ENCODE data around the gene TMEM229B.
A peak's percentile ranks its signal among the peaks of the same experiment; 100 is the strongest.

Gene TMEM229B

DNA sequence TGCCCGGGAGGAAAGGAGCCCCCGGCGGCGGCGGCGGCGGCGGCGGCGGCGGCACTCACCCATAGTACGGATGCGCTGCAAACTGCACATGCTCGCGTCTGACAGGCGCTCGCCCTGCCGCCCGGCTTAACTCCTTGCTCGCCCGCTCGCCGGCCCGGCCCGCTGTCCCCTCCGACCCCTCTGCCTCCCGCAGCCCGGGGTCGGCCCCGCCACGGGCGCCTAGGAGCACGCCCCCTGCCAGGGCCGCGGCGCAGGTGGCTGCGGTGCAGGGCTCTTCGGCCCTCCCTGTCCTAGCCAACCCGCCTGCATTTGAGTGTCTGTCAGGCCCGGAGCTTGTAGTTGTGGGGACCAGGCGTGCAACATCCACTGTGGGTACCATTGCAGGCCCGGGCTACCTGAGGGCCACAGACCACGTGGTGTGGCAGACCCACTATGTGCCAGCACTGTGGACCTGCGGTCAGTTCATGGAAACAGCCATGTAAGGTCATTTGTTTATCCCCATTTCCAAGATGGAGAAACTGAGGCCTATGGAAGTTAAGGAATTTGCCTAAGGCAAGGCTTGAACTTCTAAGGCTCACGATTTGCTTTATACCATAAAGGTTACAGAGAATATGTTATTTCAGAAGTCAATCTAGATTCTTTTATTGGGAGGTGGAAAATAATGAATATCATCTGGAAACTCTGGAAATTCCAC, 27.0 kb upstream of the TMEM229B start:
- H3K4me1 ChIP-seq (ENCODE audit: control insufficient read depth in 1 of 2, insufficient read depth in 2 of 2, low read length in 2 of 2): peaks cover 14 to 24% of the 10 kb centered on the region in 2 donors
- H3K36me3 ChIP-seq (ENCODE audit: control insufficient read depth in 1 of 2, insufficient read depth in 2 of 2, low read length in 2 of 2): no peaks in the 10 kb centered on the region
- peaks cover 3 to 5% of the 10 kb centered on the region in 2 donors for H3K27me3 ChIP-seq (ENCODE audit: control insufficient read depth in 1 of 2, insufficient read depth in 2 of 2, low read length in 2 of 2)
- no peaks in the 10 kb centered on the region for H3K9me3 ChIP-seq (ENCODE audit: control insufficient read depth in 1 of 2, low read length in 2 of 2)
- H3K4me3 ChIP-seq (ENCODE audit: low read depth in 1 of 2, low read length in 2 of 2): peak overlapping the region; percentile 62 to 80
- H3K27ac ChIP-seq (ENCODE audit: low read depth, low read length): no peak overlapping the region
- H3K9ac ChIP-seq (ENCODE audit: low read depth in 1 of 2, low read length in 2 of 2): peak overlapping the region in 1 of 2 donors; percentile 38

DNA sequence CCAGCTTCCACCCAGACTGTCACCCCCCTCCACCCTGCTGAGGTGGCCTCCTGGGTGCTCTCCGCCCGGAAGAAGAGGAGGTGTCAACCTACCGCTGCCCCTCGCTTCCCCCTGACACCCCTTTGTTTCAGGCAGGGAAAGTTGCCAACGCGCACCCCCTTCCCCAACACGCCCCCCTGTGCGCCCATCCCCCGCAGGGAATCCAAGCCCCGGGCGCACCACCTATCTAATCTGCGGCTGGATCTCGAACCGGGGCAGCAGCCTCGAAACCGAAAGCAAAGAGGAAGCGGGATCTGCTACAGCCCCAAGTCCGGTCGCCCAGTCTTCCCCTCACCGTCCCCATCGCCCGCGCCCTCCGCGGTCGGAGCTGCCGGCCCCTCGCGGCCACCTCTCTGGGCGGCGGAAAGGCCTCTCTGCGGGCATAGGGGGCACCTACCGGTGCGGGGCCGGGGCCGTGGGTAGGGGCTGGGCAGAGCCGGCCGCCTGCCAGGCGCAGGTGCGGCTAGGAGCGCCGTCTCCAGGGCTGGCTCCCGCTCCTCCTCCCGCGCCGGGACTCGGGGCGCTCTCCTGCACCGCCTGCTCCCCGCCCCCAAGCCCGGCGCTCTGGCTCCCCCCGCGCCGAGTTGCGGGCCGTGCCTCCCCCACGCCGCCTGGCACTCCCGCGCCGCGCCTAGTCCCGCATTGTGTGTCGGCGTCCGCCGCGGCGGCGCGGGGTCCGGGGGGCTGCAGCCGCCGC, 26.3 kb upstream of the TMEM229B start:
- Histone ChIP-seq H3K27ac (ENCODE audit: low read depth, low read length) (no peak overlapping the region), H3K27me3 (ENCODE audit: control insufficient read depth in 1 of 2, insufficient read depth in 2 of 2, low read length in 2 of 2) (peaks cover 3 to 5% of the 10 kb centered on the region in 2 donors), H3K36me3 (ENCODE audit: control insufficient read depth in 1 of 2, insufficient read depth in 2 of 2, low read length in 2 of 2) (no peaks in the 10 kb centered on the region), H3K9me3 (ENCODE audit: control insufficient read depth in 1 of 2, low read length in 2 of 2) (no peaks in the 10 kb centered on the region), H3K9ac (ENCODE audit: low read depth in 1 of 2, low read length in 2 of 2) (peak overlapping the region; percentile 51 to 65), H3K4me1 (ENCODE audit: control insufficient read depth in 1 of 2, insufficient read depth in 2 of 2, low read length in 2 of 2) (peaks cover 14 to 24% of the 10 kb centered on the region in 2 donors), H3K4me3 (ENCODE audit: low read depth in 1 of 2, low read length in 2 of 2) (peak overlapping the region; percentile 79 to 80)

DNA sequence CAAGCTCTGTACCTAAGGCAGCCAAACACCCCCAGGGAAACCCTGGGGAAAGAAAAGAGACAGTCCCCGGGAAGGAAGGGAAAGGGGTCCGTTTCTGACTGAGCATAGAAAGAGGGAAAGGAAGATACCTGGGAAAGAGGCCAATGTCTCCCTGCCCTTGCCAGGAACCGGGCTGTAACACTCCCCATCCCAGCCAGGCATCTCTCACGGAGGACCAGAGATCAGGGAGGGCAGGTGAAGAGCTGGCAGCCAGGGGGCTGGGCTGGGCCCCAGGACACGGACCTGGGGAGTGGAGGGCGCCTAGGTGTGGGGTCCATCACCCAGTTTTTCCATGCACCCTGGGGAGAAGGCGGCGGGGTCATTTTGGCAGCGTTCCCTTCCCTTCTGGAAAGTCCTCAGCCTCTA, 25.7 kb upstream of the TMEM229B start:
- H3K27me3 ChIP-seq (ENCODE audit: control insufficient read depth in 1 of 2, insufficient read depth in 2 of 2, low read length in 2 of 2): peaks cover under 1% of the 10 kb centered on the region in 2 donors
- H3K27ac ChIP-seq (ENCODE audit: low read depth, low read length): no peak overlapping the region
- peaks cover 14 to 24% of the 10 kb centered on the region in 2 donors for H3K4me1 ChIP-seq (ENCODE audit: control insufficient read depth in 1 of 2, insufficient read depth in 2 of 2, low read length in 2 of 2)
- H3K4me3 ChIP-seq (ENCODE audit: low read depth in 1 of 2, low read length in 2 of 2): peak overlapping the region; percentile 79 to 80
- H3K36me3 ChIP-seq (ENCODE audit: control insufficient read depth in 1 of 2, insufficient read depth in 2 of 2, low read length in 2 of 2): no peaks in the 10 kb centered on the region
- H3K9me3 ChIP-seq (ENCODE audit: control insufficient read depth in 1 of 2, low read length in 2 of 2): no peaks in the 10 kb centered on the region
- H3K9ac ChIP-seq (ENCODE audit: low read depth in 1 of 2, low read length in 2 of 2): peak overlapping the region; percentile 51 to 65

DNA sequence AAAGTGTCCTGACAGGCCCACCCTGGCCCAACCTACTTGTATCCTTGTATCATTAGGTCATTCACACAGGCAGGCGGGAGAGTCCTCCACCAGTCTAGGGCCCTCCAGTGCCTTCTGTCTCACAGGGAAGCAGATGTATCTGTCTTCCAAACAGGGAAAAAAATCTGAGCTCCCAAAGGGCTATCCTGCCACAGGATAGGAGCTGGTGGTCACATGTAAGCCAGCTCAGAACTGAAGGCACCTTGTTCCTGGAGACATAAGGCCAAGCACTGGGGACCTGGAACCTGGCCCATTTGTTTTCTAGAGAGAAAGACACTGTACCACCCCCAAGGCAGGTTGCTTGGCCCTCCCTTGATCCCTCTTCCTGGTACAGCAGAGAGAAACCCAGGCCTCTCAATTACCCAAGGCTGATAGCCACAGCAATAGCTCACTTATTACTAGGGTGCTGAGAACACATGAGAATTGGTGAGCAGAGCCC, 25.1 kb upstream of the TMEM229B start:
- peak overlapping the region; percentile 51 to 65 for H3K9ac ChIP-seq (ENCODE audit: low read depth in 1 of 2, low read length in 2 of 2)

DNA sequence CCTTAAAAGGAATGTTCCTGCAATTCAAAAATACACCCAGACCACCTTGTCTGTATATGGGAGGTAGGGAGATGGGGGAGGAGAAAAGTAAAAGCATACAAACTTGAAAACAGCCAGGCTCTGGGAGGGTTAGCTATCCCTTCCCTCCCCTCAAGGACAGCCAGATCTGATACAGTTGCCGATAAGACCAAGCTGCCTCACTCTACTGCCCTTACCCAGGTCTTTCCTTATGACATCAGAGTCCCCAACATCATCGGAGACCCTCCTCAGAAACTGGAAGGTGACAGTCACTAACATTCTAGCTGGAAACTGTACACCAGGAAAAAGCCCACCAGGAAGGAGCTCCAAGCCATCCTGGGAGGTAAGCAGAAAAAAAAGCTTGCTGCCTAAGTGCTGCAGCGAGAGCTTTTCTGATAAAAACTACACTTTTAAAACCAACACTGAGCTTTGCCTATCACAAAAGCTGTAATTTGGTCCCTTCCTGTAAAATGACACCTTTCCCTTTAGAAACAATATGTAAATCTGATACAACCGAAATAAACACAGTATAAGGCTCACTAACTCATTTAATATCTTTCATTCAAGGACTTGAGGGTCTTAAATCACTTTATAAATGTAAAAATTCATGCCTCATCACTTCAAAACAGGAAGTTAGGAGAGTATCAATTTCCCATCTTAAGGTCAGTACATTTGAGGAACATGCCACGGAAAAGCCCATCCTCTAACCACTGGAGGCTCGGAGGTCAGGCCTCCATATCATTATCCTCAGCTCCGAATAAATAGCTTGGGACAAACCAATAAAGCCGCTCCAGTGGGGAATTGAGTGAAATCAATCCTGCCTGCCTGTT, 24.2 kb upstream of the TMEM229B start:
- no peak overlapping the region for H3K9ac ChIP-seq (ENCODE audit: low read depth in 1 of 2, low read length in 2 of 2)
- no peak overlapping the region for H3K4me3 ChIP-seq (ENCODE audit: low read depth in 1 of 2, low read length in 2 of 2)
- H3K27me3 ChIP-seq (ENCODE audit: control insufficient read depth in 1 of 2, insufficient read depth in 2 of 2, low read length in 2 of 2): no peaks in the 10 kb centered on the region
- H3K27ac ChIP-seq (ENCODE audit: low read depth, low read length): no peak overlapping the region
- no peaks in the 10 kb centered on the region for H3K9me3 ChIP-seq (ENCODE audit: control insufficient read depth in 1 of 2, low read length in 2 of 2)
- peaks cover 14 to 24% of the 10 kb centered on the region in 2 donors for H3K4me1 ChIP-seq (ENCODE audit: control insufficient read depth in 1 of 2, insufficient read depth in 2 of 2, low read length in 2 of 2)
- no peaks in the 10 kb centered on the region for H3K36me3 ChIP-seq (ENCODE audit: control insufficient read depth in 1 of 2, insufficient read depth in 2 of 2, low read length in 2 of 2)

More for the DNA sequence above, 25.1 kb upstream of the TMEM229B start:
- Histone ChIP-seq H3K4me3 (ENCODE audit: low read depth in 1 of 2, low read length in 2 of 2) (peak overlapping the region; percentile 79 to 80), H3K27ac (ENCODE audit: low read depth, low read length) (no peak overlapping the region), H3K36me3 (ENCODE audit: control insufficient read depth in 1 of 2, insufficient read depth in 2 of 2, low read length in 2 of 2) (no peaks in the 10 kb centered on the region), H3K4me1 (ENCODE audit: control insufficient read depth in 1 of 2, insufficient read depth in 2 of 2, low read length in 2 of 2) (peaks cover 14 to 24% of the 10 kb centered on the region in 2 donors), H3K27me3 (ENCODE audit: control insufficient read depth in 1 of 2, insufficient read depth in 2 of 2, low read length in 2 of 2) (no peaks in the 10 kb centered on the region), H3K9me3 (ENCODE audit: control insufficient read depth in 1 of 2, low read length in 2 of 2) (no peaks in the 10 kb centered on the region)

DNA sequence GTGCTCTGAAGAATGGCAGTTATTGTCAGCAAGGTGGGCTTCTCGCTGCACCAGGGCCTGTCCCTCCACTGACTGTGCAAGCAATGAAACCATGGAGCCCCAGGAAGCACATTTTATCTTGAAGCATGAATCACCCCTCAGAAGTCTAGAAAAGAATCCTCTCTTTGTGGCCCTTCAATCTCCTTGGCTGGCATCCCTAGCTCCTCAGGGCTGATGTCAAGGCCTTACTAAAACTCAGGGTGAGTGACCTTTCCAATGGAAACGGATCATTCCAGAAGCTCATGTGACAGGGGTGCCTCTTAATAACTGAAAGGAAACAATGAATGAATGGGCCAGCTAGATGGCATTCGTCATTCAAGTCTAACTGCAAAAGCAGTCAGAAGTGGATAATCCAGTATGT, 22.3 kb upstream of the TMEM229B start:
- no peak overlapping the region for H3K4me3 ChIP-seq (ENCODE audit: low read depth in 1 of 2, low read length in 2 of 2)
- H3K27me3 ChIP-seq (ENCODE audit: control insufficient read depth in 1 of 2, insufficient read depth in 2 of 2, low read length in 2 of 2): no peaks in the 10 kb centered on the region
- H3K36me3 ChIP-seq (ENCODE audit: control insufficient read depth in 1 of 2, insufficient read depth in 2 of 2, low read length in 2 of 2): no peaks in the 10 kb centered on the region
- H3K27ac ChIP-seq (ENCODE audit: low read depth, low read length): no peak overlapping the region
- no peak overlapping the region for H3K9ac ChIP-seq (ENCODE audit: low read depth in 1 of 2, low read length in 2 of 2)
- peaks cover 14 to 21% of the 10 kb centered on the region in 2 donors for H3K4me1 ChIP-seq (ENCODE audit: control insufficient read depth in 1 of 2, insufficient read depth in 2 of 2, low read length in 2 of 2)
- H3K9me3 ChIP-seq (ENCODE audit: control insufficient read depth in 1 of 2, low read length in 2 of 2): no peaks in the 10 kb centered on the region

DNA sequence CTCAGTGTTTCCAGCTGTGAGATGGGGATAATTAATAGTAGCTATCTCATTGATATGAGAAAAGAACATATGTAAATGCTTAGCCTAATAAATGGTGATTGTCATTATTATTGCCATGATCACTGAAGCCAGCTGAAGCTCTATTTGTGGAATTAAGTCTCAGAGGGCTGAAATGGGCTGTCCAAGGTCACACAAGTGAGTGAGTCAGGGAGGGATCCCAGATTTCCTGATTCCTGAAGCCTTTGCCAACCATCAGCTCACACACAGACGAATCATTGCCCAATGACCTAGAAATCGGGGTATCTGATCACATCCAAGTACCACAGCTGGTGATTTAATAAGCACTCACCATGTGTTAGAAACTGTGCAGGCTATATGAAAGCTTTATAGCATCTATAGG, 21.6 kb upstream of the TMEM229B start:
- H3K4me3 ChIP-seq (ENCODE audit: low read depth in 1 of 2, low read length in 2 of 2): no peak overlapping the region
- H3K9ac ChIP-seq (ENCODE audit: low read depth in 1 of 2, low read length in 2 of 2): no peak overlapping the region
- H3K27ac ChIP-seq (ENCODE audit: low read depth, low read length): no peak overlapping the region
- H3K9me3 ChIP-seq (ENCODE audit: control insufficient read depth in 1 of 2, low read length in 2 of 2): no peaks in the 10 kb centered on the region
- no peaks in the 10 kb centered on the region for H3K27me3 ChIP-seq (ENCODE audit: control insufficient read depth in 1 of 2, insufficient read depth in 2 of 2, low read length in 2 of 2)
- peaks cover 14 to 16% of the 10 kb centered on the region in 2 donors for H3K4me1 ChIP-seq (ENCODE audit: control insufficient read depth in 1 of 2, insufficient read depth in 2 of 2, low read length in 2 of 2)
- H3K36me3 ChIP-seq (ENCODE audit: control insufficient read depth in 1 of 2, insufficient read depth in 2 of 2, low read length in 2 of 2): no peaks in the 10 kb centered on the region

DNA sequence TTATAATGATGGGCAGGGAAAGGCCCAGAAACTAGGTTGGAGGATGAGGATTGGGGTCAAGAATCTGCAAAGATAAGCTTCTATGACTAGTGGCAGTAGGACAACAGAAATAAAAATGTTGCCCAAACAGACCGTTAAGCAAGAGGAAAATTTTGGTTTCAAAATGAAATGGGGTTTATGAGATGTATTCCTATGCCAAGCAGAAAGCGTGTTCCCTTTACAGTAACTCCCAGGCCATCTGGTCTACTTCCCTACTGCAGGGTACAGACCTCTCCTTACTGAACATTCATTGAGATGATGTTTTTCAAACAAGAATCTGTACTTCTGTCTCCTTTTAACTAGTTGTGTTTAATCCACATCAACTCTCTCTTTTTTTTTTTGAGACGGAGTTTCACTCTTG, 20.4 kb upstream of the TMEM229B start:
- peaks cover 8 to 10% of the 10 kb centered on the region in 2 donors for H3K4me1 ChIP-seq (ENCODE audit: control insufficient read depth in 1 of 2, insufficient read depth in 2 of 2, low read length in 2 of 2)
- no peak overlapping the region for H3K27ac ChIP-seq (ENCODE audit: low read depth, low read length)
- H3K36me3 ChIP-seq (ENCODE audit: control insufficient read depth in 1 of 2, insufficient read depth in 2 of 2, low read length in 2 of 2): no peaks in the 10 kb centered on the region
- H3K9ac ChIP-seq (ENCODE audit: low read depth in 1 of 2, low read length in 2 of 2): no peak overlapping the region
- no peak overlapping the region for H3K4me3 ChIP-seq (ENCODE audit: low read depth in 1 of 2, low read length in 2 of 2)
- no peaks in the 10 kb centered on the region for H3K9me3 ChIP-seq (ENCODE audit: control insufficient read depth in 1 of 2, low read length in 2 of 2)
- no peaks in the 10 kb centered on the region for H3K27me3 ChIP-seq (ENCODE audit: control insufficient read depth in 1 of 2, insufficient read depth in 2 of 2, low read length in 2 of 2)

DNA sequence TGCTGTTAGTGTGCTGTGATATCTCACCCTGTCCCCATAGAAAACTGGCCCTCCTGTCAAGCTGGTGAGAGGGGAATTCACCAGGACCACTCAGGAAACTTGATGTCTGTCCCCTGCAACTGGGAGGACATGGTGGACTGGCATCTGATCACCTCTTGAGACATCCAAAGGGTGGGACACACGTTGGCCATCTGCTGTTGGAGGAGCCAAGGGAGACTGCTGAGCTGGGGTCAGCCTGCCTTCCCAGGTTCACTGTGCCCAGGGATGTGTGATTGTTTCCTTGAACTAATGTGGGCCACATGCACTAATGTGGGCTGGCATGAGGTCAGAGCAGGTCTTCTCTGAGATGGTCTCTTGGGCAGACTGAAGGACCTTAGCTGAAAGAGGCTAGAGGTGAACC, 16.7 kb upstream of the TMEM229B start:
- no peaks in the 10 kb centered on the region for H3K27me3 ChIP-seq (ENCODE audit: control insufficient read depth in 1 of 2, insufficient read depth in 2 of 2, low read length in 2 of 2)
- H3K27ac ChIP-seq (ENCODE audit: low read depth, low read length): no peak overlapping the region
- H3K9ac ChIP-seq (ENCODE audit: low read depth in 1 of 2, low read length in 2 of 2): no peak overlapping the region
- no peaks in the 10 kb centered on the region for H3K36me3 ChIP-seq (ENCODE audit: control insufficient read depth in 1 of 2, insufficient read depth in 2 of 2, low read length in 2 of 2)
- no peak overlapping the region for H3K4me3 ChIP-seq (ENCODE audit: low read depth in 1 of 2, low read length in 2 of 2)
- no peaks in the 10 kb centered on the region for H3K9me3 ChIP-seq (ENCODE audit: control insufficient read depth in 1 of 2, low read length in 2 of 2)
- no peaks in the 10 kb centered on the region for H3K4me1 ChIP-seq (ENCODE audit: control insufficient read depth in 1 of 2, insufficient read depth in 2 of 2, low read length in 2 of 2)

Measured in duodenal mucosa (tissue), 2 donors.